Measurements from ENCODE around the gene NEK10. TPM values are rescaled to one million over a fixed set of nuclear protein-coding genes. Genes with fewer than 3 reads are reported as not detected.

NEK10 gene
- total RNA-seq, 2 experiments from 2014 or later: 0.29 to 0.58 TPM

DNA sequence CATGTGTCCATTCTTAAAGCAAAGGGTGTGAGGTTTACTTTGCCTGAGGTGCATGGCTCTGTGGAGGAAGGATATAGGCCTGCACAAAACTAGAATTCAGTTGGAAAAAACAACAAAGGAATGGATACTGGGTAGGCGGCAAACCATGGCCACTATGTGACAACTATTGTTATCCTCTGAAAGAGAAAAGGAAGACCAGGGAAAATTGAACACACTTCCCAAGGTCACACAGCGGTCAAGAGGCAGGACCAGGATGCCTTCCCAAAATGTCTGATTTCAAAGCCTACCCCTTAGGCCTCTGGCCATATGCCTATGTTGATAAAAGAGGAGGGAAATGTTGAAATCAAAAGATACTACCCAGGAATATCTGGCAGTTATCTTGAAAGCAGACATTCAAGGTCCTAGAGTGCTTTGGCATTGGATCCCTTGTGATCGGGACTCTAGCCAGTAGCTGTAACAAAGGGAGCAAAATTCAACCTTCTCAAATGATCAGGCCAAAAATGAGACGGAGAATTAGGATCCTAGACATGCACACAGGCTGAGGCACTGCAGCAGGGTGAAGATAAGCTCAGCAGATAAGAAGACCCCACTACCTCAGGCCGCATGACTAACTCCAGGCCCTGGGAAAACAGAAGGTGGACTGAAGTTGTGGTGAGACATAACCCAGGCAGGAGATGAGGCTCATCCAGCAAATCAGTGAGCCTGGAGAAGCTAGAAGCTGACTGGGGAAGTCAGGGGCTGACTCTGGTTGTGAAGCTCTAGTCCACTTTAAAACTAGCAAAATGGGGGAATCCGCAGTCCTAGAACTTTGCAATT lies 292.2 kb downstream of the NEK10 start:
- ChIA-PET POLR2A (no interaction called here), CTCF (no interaction called here)
- Mint-ChIP-seq H3K27me3 (peaks cover 6% of the 10 kb centered on the region), H3K4me1 (ENCODE audit: low read depth) (no peaks in the 10 kb centered on the region), H3K4me3 (no peak overlapping the region), H3K9me3 (no peaks in the 10 kb centered on the region), H3K27ac (no peak overlapping the region), H3K36me3 (ENCODE audit: low read depth) (no peaks in the 10 kb centered on the region)
- intact Hi-C loops (cut with micrococcal nuclease): no loop called here
- no peak for ATAC-seq
- TF ChIP-seq, protein P1, sequence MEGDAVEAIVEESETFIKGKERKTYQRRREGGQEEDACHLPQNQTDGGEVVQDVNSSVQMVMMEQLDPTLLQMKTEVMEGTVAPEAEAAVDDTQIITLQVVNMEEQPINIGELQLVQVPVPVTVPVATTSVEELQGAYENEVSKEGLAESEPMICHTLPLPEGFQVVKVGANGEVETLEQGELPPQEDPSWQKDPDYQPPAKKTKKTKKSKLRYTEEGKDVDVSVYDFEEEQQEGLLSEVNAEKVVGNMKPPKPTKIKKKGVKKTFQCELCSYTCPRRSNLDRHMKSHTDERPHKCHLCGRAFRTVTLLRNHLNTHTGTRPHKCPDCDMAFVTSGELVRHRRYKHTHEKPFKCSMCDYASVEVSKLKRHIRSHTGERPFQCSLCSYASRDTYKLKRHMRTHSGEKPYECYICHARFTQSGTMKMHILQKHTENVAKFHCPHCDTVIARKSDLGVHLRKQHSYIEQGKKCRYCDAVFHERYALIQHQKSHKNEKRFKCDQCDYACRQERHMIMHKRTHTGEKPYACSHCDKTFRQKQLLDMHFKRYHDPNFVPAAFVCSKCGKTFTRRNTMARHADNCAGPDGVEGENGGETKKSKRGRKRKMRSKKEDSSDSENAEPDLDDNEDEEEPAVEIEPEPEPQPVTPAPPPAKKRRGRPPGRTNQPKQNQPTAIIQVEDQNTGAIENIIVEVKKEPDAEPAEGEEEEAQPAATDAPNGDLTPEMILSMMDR (IDR thresholded peaks at IDR 0.05): no peak
- DNase-seq: no peak

DNA sequence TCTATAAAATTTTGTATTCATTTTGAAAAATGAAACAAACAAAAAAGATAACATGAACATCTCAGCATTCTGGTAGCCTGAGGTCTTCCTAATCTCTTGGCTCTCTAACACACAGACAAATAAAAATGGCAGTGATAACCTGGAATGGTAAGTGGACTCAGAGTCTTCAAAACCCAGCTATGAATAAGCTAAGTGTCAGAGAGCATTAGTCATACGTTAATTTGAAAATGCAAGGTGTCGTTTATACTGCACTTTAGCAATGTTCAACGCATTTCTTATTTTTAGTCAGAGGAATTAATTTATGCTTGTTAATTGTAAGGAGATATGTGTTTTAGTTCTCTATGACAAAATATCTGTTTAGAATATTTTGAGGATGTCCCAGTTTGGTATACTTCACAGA lies 294.3 kb downstream of the NEK10 start:
- TF ChIP-seq, protein P1 (IDR thresholded peaks at IDR 0.05): no peak
- ChIA-PET POLR2A (no interaction called here), CTCF (no interaction called here)
- H3K36me3 Mint-ChIP-seq (ENCODE audit: low read depth): no peaks in the 10 kb centered on the region
- H3K9me3 Mint-ChIP-seq: no peaks in the 10 kb centered on the region
- ATAC-seq (no peak), DNase-seq (no peak)
- H3K4me3 Mint-ChIP-seq: no peak overlapping the region
- intact Hi-C loops (cut with micrococcal nuclease): no loop called here
- no peaks in the 10 kb centered on the region for H3K4me1 Mint-ChIP-seq (ENCODE audit: low read depth)
- H3K27me3 Mint-ChIP-seq: peaks cover 6% of the 10 kb centered on the region
- H3K27ac Mint-ChIP-seq: no peak overlapping the region

DNA sequence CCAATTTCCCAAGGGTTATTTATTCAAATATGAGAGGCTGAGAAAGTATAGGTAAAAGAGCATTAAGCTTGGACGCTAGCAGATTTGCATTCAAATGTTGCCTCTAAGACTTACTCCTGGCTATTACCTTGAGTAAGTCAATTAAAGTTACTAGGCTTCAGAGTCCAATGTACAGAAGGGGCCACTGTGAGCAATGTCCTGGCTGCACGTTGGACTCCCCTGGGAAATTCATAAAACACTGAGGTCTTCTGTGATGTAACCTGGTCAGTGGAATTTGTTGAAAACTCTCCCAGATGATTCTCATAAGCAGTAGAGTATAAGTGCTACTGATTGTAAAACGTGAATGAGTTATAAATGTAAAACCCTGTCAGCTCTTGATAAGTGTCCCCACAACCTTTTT lies 295.3 kb downstream of the NEK10 start:
- TF ChIP-seq, protein P1 (IDR thresholded peaks at IDR 0.05): no peak
- H3K27me3 Mint-ChIP-seq: peaks cover 6% of the 10 kb centered on the region
- H3K4me1 Mint-ChIP-seq (ENCODE audit: low read depth): no peaks in the 10 kb centered on the region
- no peak for ATAC-seq
- no peaks in the 10 kb centered on the region for H3K36me3 Mint-ChIP-seq (ENCODE audit: low read depth)
- CTCF ChIA-PET: no interaction called here
- no peak for DNase-seq
- POLR2A ChIA-PET: no interaction called here
- no peaks in the 10 kb centered on the region for H3K9me3 Mint-ChIP-seq
- no peak overlapping the region for H3K27ac Mint-ChIP-seq
- intact Hi-C loops (cut with micrococcal nuclease): no loop called here
- no peak overlapping the region for H3K4me3 Mint-ChIP-seq

DNA sequence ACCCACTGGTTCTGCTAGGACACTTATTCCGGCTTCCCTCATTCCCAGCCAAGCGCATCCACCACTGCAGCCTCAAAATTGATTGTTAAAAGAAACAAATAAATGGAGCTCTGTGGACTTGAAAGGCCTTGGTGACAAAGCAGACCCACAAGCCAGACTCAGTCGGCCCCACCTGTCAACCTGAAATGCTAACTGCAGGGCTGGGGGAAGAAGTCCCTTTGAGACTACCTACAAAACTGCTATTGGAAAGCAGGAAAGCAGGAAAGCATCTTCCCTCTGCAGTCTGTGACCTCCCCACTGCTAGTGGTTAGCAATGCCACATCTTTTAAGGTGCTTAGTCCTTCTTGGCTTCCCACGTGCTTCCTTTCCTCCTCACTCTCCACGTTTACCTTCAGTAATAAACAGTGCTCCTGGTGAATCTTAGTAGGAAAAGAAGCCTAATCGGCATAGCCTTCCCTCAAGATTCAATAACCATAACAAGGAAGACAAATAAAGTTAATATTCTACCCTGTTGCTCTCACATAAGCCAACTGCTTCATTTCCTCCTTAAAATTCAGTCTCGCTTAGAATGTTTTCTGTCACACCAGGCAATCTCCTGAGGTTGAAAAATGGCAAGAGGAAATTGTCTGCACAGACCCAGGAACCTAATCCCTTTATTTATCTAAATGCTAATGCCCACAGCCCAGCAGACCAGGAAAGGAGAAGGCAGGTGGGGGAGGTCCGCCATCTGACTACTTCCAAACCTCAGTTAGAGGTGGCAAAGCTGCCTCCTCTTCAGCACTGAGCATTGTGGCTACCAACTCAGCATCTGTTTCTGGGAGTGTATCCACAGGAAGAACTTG lies 296.2 kb downstream of the NEK10 start:
- ChIA-PET CTCF (no interaction called here), POLR2A (no interaction called here)
- intact Hi-C loops (cut with micrococcal nuclease): no loop called here
- Mint-ChIP-seq H3K9me3 (no peaks in the 10 kb centered on the region), H3K36me3 (ENCODE audit: low read depth) (no peaks in the 10 kb centered on the region), H3K27me3 (peaks cover 6% of the 10 kb centered on the region), H3K4me1 (ENCODE audit: low read depth) (no peaks in the 10 kb centered on the region), H3K27ac (no peak overlapping the region), H3K4me3 (no peak overlapping the region)
- TF ChIP-seq, protein P1 (IDR thresholded peaks at IDR 0.05): no peak
- ATAC-seq (no peak), DNase-seq (no peak)

DNA sequence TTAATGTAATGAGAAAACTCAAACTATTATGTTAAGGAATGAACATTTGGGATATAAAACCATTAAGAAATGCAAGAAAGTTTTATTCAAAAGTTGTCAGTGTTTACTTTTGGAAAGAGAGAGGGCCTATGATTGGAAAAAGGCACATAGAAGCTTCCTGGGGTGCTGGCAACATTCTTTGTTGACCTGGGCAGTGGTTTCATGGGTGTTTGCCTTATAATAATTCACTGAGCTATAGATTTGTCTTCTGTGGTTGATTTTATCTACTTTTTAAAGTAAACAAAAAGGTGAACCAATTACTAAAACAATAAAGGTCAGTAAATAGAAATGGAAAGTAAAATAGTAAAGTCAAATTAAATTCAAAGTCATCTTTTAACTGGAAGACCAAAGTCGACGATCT lies 308.8 kb downstream of the NEK10 start:
- H3K36me3 Mint-ChIP-seq (ENCODE audit: low read depth): no peaks in the 10 kb centered on the region
- peaks cover 3% of the 10 kb centered on the region for H3K9me3 Mint-ChIP-seq
- no peak overlapping the region for H3K27ac Mint-ChIP-seq
- no peak overlapping the region for H3K4me3 Mint-ChIP-seq
- POLR2A ChIA-PET: no interaction called here
- peaks cover 6% of the 10 kb centered on the region for H3K27me3 Mint-ChIP-seq
- no peak for DNase-seq
- CTCF ChIA-PET: no interaction called here
- H3K4me1 Mint-ChIP-seq (ENCODE audit: low read depth): no peaks in the 10 kb centered on the region
- intact Hi-C loops (cut with micrococcal nuclease): no loop called here
- ATAC-seq: no peak
- TF ChIP-seq, protein P1 (IDR thresholded peaks at IDR 0.05): no peak

Measured in activated CD8-positive, alpha-beta T cell treated with anti-CD3 and anti-CD28 coated beads for 36 hours (primary cell).